NOMO-1 (cell line): ENCODE results near the gene SPDYE1.
"Not testable (repeated sequence)": the region's sequence is repeated elsewhere in the genome, so short reads cannot be mapped to it uniquely, and the experiment has no call there.

Experiments used
- DNase-seq, 2 experiments: peaks; one replicate each; lab custom pipeline; 2025; ENCODE audit not compliant: unreplicated experiment in 2 of 2; lab: John Stamatoyannopoulos, UW

The SPDYE1 gene

DNA sequence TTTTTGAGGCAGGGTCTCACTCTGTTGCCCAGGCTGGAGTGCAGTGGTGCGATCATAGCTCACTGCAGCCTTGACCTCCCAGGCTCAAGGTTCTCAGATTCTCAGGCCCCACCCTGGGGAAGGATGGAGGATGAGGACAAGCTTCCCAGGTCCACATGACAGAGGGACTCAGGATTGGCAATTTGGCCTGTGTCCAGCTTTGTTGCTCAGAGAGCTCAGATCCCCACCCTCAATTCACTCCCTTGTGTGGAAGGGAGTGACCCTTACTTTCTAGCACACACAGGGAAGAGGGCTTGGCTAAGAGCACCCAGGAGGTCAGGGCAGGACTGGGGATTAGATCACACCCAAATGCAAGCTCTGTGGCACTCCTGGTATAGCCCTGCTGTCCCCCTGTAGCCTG is 6.9 kb upstream of the SPDYE1 start:
- not testable (repeated sequence) for DNase-seq

DNA sequence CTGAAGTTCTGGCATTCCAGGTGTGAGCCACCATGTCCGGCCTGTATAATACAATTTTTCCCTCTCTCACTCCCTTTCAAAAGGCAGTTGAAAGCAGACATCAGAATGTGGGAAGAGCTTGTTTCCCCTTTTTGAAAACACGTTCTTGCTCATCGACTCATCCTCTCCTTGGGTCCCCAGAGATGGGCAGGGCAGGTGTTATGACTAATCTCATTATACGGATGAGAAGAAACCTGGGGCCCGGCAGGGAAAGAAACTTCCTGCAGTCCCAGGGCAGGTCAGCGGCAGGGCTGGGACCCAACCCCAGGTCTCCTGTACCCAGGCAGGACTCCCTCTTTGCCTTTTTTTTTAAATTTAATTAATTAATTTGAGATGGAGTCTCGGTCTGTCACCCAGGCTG is 4.8 kb upstream of the SPDYE1 start:
- peak in 1 of 2 experiments; percentile 18 for DNase-seq

DNA sequence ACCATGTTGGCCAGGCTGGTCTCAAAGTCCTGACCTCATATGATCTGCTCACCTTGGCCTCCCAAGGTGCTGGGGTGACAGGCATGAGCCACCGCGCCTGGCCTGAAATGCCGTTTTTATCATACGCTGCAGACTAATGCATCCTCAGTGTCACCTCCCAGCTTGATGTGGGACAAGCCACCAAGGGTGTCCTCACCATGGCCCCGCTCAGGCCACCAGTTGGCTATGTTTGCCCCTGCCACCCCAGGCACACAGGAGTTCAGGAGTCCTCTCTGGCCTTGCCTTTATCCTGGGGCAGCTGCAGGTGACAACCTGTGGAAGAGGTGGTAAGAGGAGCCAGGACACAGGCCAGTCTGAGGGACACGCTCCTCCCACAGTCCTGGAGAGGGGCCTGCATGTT is 3.0 kb upstream of the SPDYE1 start:
- DNase-seq, result not testable (repeated sequence)

DNA sequence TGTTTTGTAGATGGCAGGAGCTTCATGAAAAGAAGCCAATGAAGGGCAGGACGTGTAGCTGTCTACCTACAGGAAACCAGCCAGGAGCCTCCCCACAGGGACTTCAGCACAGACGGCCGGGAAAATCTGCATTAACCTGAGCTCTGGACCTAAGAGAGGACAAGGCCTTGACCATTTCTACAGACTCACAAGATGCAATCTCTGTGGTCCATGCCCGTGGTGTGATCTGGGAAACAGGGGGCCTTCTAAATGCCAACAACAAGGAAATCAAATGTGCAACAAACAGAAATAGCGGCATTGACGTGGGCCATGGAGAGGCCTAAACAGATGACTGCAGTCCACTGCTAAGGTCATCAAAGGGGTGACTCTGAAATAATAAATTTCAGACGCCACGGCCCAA is 14.4 kb downstream of the SPDYE1 start:
- not testable (repeated sequence) for DNase-seq

DNA sequence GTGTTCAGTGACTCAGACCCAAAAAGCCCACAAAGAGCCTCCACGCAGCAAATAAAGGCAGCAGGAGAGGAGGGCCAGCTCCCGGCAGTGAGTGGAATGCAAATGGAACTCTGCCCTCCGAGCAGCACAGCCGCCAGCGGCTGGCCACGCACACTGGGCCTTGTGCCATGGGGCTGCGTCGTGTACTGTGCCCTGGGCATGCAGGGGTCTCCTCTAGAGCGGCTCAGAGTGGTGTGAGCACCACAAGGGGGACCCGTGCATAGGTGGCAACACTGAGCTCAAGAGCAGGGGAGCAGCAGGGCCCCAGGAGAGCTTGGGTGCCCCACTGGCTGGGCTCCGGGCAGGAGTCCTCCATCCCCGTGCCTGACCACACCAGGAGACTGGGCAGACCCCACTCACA is 17.4 kb downstream of the SPDYE1 start:
- DNase-seq, result not testable (repeated sequence)

DNA sequence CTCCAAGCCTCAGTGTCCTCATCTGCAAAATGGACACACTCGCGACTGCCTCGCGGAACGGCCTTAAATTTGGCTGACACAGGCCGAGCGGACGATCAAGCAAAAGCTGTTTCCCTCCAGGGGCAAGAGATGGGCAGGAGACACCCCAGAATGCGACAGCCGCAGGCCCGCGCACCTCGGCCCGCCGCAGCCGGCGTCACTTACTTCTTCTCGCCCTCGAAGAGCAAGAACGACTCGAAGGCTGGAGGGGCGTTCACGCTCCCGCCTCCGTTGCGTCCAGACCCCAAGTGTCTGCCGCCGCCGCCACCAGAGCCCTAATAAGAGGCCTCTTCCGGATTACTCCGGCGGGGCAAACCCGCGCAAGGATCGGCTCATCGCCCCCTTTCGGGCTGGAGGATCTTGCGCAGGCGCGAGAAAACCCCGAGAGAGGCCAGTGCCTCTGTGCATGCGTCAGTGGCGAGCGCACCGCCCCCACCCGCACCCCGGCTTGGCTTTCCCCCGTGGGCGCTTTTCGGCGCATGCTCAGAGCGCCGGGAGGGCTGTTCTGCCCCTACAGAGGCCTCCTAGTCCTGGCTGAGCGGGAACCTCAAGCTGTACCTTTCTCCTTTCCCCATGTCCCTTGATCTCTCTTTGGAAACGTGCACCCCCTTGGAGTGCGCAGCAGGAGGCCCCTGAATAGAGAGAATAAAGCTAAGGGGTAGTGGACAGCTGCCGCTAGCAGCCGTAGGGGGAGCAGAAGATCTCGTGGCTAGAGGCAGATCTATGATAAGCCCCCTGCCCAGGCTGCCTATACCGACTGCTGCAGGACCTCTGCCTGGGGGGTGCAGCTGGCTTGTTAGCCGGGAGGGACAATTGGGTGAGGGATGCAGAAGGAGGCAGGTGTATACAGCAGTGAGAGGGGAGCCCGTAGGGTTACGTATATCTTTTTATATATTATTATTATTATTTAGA is 21.4 kb downstream of the SPDYE1 start:
- DNase-seq, result peak; percentile 87 to 95

DNA sequence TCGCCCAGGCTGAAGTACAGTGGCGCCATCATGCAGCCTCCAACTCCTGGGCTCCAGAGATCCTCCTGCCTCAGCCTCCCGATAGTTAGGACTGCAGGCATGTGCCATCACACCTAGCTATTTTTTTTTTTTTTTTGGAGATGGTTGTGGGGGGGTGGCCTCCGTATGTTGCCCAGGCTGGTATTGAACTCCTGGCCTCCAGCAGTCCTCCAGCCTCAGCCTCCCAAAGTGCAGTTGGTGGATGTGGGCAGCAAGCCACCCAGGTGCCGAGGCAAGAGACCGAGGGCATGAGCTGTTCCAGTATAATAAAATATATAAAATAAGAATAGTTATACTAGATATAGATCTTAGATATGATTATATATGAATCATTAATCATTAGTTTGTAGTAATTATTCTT is 22.1 kb downstream of the SPDYE1 start:
- DNase-seq, result not testable (repeated sequence)

DNA sequence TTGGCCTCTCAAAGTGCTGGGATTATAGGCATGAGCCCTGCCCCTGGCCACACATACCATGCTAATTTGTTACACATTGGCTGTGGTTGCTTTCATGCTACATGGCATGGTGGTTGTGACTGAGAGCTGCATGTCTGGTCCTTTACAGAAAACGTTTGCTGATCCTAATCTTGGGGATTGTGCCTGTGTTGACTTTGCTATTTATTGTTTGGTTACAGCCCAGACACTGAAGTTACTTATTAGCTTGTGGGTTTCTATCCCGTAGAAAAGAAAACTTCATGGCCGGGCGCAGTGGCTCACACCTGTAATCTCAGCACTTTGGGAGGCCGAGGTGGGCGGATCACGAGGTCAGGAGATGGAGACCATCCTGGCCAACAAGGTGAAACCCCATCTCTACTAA is 24.4 kb downstream of the SPDYE1 start:
- DNase-seq, result not testable (repeated sequence)

DNA sequence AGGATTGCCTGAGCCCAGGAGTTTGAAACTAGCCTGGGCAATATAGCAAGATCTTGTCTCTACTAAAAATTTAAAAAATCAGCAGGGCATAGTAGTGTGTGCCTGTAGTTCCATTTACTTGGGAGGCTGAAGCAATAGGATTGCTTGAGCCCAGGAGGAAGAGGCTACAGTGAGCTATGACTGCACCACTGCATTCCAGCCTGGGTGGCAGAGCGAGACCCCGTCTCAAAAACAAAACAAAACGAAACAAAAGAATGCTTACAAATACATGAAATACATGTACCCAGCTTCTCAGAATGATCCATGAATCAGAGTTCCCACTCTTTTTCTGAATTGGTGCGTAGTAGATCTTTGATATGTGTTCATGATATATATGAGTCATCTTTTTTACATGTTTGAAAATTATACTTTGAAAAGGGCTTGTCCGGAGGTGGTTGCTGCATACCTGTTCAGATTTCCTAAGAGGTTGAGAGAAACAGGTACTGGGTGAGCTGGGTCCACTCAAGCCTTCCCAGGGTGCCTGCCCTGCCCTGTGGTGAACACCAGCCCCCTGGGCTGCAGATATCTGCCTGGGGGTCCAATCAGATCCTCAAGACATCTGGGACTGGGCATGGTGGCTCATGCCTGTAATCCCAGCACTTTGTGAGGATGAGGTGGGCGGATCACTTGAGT is 25.2 kb downstream of the SPDYE1 start:
- DNase-seq, result not testable (repeated sequence)

DNA sequence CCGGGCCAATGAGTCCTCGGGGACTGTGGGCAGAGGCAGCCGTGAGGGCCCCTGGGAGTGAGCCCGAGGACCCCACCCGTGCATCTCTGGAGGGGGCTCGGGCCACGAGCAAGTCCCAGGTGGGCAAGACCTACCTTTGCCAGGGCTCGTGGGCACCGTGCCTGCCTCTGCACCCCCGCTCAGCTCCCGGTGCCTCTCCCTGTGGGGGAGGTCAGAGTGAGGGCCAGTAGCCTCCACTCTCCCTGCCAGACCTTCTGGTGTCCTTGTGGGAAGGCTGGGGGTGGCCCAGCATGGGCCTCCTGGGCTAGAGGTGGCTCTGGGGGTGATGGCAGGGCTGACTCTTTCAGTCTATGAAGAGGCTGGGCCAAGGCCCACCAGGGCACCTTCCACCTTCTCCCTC is 31.7 kb downstream of the SPDYE1 start:
- not testable (repeated sequence) for DNase-seq

DNA sequence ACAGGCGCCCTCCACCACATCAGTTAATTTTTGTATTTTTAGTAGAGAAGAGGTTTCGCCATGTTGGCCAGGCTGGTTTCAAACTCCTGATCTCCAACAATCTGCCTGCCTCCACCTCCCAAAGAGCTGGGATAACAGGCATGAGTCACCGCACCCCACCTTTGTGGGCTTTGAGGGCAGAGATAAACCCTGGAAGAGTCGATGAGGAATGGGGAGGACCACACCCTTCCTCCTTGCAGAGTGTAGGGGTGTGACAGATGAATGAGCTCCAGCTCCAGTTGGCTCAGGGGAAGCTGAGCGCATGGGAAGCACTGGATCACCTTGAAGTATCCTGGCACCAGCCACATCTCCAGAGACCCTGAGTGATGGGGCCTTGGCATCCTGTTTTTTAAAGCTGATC is 32.3 kb downstream of the SPDYE1 start:
- not testable (repeated sequence) for DNase-seq

DNA sequence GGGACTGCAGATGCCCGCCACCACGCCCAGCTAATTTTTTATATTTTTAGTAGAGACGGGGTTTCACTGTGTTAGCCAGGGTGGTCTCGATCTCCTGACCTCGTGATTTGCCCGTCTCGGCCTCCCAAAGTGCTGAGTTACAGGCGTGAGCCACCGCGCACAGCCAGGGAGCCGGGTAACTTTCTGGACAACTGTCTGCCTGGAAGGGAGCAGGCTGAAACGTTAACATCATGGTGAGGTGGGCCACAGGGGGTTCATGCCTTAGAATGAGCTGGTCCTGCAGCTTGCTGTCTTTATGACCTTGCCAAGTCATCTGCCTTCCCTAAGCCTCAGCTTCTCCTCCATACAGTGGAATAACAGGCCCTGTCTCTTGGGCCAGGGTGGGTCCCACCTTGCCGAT is 33.6 kb downstream of the SPDYE1 start:
- DNase-seq, result not testable (repeated sequence)

DNA sequence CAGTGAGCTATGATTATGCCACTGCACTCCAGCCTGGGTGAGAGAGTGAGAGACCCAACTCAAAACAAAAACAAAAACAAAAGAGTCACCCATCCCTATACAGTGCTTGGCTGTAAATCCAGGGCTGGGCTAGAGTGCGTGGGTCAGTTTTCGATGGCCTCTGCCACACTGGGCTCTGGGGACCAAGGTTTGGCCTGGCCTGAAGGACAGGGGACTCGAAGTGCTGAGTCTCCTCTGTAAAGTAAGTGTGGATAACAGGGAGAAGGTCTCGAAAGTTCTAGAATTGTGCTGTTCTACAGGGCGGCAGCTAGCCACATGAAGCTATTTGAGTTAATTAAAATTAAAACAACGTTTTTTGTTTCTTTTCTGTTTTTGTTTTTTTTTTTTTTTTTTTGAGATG is 34.3 kb downstream of the SPDYE1 start:
- not testable (repeated sequence) for DNase-seq

DNA sequence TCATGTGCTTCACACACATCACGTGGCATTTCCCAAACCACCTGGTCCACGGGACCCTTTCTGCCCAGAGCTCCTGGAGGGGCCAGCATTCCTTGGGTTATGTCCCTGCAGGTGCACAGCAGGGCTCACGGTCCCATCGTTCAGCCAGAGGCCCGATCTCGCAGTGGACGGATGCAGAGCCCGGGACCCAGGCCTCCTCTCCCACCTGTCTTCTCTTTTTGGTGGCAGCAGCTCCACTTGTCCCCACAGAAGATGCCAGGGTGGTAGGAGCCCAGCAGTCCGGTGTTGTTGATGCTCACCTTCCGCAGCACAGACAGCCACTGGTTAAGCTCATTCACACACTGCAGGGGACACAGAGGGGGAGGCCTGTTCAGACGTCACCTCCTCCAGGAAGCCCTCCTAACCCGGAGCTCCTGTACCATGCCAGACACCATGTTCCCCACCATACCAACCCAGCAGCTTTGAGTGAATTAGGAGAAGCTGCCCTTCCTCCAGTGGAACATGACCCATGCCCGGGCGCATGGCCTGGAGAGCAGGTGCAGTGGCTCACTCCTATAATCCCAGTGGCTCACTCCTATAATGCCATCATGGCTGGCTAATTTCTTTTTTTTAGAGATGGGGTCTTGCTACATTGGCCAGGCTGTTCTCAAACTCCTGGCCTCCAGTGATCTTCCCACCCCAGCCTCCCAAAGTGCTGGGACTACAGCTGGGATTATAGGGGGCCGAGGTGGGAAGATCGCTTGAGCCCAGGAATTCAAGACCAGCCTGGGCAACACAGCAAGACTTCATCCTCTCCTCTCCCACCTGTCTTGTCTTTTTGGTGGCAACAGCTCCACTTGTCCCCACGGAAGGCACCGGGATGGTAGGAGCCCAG is 36.5 kb downstream of the SPDYE1 start:
- DNase-seq, result not testable (repeated sequence)

DNA sequence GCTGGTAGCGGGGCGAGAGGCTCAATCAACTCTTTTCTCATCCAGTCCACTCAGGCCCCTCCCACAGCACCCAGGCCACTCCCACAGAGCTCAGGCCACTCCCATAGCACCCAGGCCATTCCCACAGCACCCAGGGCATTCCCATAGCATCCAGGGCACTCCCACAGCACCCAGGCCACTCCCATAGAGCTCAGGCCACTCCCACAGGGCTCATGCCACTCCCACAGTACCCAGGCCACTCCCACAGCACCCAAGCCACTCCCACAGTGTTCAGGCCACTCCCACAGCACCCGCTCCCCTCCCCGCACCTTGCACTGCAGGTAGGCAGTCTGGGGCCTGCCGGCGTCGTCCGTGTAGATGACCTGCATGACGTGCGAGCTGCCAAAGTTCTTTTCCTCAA is 38.7 kb downstream of the SPDYE1 start:
- not testable (repeated sequence) for DNase-seq

DNA sequence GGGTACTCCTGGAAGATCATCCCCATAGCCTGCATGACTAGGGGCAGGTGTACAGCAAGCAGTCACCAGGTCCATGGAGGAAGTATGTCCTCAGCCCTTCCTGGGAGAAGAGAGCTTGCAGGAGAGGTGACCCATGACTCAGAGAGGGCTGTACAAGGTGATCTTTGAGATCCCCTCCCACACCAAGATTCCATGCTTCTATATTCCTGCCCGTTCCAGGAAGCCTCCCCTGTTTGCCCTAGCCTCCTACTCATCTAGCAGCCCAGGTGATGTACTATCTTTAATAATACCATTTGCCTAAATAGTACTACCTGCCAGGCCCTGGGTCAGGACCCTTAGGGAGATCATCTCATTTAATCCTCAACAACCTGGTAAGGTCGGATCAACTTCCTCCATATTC is 40.3 kb downstream of the SPDYE1 start:
- DNase-seq, result not testable (repeated sequence)

DNA sequence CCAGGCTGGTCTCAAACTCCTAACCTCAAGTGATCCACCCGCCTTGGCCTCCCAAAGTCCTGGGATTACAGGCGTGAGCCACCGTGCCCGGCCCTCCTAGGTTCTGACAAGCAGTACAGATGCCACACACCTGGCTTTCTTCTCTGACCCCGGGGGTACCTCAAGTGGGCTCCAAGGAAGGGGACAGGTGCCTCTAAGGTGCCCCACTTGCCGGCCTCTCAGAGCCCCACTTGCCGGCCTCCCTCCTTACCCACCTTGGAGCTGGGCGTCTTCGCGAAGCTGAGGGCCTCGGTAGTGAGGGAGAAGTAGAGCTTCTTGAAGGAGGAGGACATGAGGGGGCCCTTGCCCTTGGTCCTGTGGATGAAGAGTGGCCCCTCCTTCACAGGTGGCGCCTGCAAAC is 40.9 kb downstream of the SPDYE1 start:
- DNase-seq, result not testable (repeated sequence)

DNA sequence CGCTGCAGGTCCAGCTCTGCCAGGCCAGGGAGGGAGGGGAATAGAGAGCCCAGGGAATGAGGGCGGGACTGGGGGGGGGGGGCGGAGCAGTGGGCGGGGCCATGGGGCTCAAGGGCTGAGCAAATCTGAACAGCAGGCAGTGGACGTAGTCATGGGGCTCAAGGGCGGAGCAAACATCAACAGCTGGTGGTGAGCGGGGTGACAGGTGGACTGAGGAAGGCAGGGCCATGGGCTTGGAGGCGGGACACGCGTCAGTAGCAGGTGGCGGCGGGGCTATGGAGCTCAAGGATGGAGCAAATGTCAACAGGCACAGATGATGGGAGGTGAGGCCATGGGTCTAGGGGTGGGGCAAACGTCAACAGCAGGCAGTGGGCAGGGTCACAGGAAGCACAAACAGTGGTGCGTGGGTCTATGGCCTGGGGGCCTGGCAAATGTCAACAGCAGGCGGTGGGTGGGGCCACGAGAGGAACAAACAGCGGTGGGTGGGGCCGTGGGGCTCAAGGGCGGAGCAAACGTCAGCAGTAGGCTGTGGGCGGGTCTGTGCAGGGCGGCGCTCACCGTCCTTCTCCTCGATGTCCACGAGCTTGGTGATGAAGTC is 41.4 kb downstream of the SPDYE1 start:
- peak; percentile 21 to 33 for DNase-seq

DNA sequence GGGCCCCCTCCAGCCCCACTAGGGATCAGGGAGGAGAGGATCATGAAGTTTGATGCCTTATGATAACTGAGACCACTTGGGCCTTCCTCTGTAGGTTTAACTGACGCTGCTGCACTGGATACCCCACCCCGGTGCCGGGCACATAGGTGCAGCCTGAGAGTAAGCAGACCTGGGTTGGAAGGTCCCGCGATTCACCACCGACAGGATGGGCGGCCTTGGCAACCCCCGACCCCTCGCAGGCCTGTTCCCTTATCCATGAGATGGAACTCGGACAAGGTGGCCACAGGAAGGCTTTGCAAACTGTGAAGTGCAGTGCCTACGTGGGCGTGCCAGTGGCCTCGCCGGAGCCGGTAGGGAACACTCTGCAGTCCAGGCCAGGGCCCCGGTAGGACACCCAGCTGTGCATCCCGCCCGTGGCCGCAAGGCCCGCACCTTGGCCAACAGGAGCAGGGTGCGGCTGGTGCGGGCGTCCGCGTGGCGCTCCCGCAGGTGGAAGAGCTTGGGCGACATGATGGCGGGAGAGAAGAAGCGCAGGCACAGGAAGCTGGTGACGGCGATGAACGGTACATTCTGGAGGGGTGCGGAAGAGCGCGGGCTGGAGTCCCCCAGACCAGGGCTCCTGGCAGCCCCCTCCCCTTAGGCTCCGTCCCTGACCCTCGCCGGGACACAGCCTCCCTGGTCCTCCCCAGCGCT is 42.2 kb downstream of the SPDYE1 start:
- DNase-seq, result not testable (repeated sequence)

DNA sequence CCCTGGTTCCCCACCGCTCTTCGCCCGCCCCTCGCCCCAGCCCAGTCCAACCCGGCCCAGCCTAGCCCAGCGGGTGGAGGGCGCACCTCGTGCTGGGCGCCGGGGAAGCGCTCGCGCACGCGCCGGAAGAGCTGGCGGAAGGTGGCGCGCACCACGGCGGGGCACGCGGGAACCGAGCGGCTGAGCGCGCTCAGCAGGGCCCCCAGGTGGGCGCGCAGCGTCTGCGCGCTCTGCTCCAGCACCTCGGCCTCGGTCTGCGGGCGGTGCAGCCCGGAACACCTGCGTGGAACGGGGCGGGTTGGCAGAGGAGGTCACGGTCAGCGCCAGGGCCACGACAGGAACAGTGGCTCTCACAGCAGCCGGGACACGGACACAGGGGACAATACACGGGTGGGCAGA is 42.8 kb downstream of the SPDYE1 start:
- DNase-seq, result peak; percentile 12 to 42
